SW480 (cell line): Measurements from ENCODE around the gene PRDM16.

Experiments
- DNase-seq: peaks from one replicate; pipeline ENCODE4 v3.0.0-alpha.2; 2016; ENCODE audit warnings: low spot score

The PRDM16 gene

DNA sequence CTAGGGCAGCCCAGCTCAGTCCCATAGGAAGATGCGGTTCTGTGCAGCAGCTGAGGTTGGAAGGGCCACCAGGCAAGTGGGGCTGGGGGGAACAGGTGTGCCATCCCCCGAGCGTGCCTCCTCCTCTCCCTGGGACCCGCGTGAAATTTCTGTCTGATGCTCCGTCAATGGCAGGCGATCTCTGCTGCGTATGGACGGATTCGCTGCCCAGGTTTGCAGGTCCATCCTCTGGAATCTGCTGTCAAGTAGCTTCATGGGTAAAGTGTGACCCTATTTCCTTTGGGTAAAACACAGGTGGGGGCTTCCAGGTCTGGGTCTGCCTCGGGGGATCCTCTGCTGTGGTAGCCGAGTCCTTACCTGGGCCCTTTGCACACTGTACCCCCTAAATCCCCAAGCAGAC lies 270.9 kb downstream of the PRDM16 start:
- DNase-seq, result no peak

DNA sequence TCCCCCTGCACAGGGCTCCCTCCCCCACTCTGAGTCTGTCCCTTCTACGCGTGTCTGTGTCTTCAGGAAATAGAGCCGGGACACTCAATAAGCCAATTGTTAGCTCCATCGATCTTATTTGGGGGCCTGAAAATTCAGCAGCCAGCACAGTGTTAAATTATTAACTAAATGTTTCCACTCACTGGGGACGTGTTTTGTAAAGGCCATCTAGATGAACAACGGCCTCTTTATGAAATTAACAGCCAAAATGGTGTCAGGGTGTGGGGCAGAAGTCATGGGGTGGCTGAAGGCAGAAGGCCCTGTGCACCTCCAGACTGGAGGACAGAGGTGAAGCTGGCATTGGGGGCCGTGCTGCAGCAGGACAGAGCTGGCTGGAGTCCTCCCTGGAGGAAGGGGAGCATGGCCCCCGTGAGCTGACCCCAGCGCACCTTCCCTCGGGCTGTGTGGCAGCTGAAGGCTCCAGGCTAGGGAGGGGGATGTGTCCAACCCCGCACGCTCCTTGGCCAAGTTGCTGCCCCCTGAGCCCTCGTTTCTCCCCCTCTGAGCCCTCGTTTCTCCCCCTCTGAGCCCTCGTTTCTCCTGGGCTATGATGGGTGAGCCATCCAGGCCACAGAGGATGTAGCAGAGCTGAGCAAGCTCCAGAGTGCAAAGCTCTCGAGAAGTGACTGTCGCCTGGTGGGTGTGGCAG lies 271.7 kb downstream of the PRDM16 start:
- DNase-seq, result no peak

DNA sequence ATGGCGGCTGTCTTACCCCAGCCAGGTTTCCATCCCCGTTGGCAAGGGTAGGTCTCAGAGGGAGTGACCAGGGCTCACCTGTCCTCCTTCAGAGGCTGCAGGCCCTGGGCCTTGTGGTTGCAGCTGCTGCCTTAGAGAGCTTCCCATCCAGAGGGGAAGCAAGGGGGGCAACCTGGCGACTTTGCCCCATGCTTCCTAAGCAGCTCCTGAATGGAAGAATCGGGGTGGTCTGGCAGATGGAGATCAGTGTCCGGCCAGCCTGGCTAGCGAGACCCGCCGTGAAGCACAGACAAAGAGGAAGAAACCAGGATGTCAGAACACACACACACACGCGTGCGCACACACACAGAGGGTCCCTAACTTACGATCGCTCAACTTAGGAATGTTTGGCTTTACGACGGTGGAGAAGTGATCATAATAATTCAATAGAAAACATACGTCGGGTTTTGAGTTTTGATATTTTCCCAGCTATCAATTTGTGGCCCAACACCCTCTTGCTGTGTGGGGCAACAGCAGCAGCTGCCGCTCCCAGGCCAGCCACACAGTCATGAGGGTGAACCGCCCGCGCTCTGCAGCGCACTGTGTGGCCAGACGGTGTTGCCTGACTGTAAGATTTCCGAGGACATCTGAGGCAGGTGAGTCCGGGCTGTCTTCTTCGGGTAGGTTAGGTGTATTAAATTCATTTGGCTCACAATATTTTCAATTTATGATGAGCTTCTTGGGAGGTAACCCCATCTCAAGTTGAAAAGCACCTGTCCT lies 272.4 kb downstream of the PRDM16 start:
- DNase-seq, result no peak

DNA sequence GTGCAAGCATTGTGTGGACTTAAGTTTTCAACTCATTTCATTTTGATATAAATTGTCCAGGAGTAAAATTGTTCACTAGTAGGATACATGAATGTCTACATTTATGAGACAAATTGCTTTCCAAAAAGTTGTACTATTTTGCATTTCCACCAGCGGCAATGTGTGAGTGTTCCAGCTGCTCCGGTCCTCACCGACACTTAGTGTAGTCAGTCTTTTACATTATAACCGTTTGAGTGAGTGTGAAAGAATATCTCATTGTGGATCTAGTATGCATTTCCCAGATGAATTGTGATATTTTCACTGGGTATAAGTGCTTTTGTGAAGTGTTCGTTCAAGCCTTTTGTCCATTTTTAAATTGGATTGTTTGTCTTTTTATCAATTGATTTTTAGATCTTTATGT lies 274.0 kb downstream of the PRDM16 start:
- no peak for DNase-seq

DNA sequence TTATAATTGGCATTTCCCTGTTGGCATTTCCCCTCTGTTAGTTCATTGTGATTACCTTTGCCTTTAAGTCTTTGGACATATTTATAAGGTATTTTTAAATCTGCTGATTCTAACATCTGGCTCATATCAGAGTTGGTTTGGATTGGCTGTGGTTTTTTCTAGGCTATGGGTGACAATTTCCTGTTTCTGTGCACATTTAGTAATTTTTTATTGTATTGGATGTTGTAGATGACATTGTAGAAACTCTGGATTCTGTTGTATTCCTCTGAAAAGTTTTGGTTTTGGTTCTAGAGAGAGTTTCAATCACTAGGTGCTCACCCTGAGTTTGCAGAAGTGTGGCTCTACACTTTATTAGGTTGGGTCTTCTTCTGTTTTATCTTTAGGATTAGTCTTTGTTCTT lies 275.4 kb downstream of the PRDM16 start:
- DNase-seq, result no peak

DNA sequence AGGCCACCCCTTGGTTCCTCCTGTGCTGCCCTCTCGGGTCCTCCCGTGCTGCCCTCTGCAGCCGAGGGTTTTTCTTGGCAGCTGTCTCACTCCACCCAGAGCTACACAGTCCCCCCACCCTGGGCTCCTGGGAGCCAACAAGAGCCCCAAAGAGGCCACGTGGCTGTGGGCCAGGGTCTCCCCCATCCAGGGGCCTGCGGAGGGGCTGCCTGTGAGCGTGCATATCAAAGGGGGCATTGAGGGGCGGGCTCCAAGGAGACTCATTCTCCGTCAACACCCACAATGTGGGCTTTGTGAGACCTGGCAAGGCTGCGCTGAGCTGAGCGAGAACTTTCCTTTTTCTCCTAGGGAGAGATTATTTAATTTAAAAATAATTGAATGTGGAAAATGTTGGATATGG lies 276.8 kb downstream of the PRDM16 start:
- no peak for DNase-seq

DNA sequence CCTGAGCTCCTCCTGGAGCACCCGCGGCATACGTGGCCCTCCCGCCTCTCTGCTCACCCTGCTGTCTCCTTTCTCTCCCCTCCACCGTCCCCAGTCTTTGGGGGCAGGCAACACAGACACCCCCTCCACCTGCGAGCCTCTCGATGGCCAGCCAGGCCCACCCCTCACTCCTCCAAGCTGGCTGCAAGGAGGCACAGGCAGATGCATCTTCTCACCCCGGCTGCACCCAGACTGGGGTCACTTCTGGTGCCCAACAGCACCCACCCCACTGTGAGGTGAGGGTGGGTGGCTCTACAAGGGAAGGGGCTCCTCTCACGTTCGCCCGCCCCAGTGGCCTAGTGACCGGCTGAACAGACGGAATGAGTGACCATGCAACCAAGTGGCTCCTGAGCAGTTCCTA lies 277.5 kb downstream of the PRDM16 start:
- DNase-seq, result no peak

DNA sequence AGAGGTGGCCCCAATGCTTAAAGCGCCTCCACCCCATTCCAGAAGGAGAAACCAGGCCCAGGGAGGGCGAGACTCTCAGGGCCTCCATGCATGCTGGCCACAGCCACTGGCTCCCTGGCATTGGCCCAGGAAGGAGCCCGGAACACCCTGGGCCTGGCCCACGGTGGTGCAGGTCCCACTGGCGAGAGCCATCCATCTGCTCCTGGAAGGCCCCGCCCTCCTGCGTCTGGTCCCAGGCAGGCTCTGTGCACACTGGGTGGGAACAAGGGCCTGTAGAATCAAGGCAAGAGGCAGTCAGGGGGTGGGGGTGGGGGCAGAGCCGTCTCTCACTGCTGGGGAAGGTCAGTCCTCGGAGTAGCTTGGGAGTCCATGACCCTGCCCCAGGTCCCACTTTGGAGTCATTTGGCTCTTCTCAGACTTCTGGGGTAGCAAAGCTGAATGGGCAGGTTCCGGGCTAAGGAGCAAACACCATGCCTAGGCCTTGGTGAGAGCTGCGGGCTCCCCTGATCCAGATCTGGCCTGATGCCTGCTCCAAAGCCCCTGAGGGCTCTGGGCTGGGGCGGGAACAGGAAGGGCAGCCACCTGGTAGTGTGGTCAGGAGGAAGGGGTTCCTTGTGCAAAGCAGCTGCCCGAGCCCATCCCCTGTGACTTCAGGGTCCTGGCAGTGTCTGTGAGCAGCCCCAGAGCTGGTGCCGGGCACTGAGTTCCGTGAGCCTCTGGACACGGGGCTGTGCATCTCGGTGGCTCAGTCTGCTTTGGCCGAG lies 278.4 kb downstream of the PRDM16 start:
- DNase-seq, result no peak

DNA sequence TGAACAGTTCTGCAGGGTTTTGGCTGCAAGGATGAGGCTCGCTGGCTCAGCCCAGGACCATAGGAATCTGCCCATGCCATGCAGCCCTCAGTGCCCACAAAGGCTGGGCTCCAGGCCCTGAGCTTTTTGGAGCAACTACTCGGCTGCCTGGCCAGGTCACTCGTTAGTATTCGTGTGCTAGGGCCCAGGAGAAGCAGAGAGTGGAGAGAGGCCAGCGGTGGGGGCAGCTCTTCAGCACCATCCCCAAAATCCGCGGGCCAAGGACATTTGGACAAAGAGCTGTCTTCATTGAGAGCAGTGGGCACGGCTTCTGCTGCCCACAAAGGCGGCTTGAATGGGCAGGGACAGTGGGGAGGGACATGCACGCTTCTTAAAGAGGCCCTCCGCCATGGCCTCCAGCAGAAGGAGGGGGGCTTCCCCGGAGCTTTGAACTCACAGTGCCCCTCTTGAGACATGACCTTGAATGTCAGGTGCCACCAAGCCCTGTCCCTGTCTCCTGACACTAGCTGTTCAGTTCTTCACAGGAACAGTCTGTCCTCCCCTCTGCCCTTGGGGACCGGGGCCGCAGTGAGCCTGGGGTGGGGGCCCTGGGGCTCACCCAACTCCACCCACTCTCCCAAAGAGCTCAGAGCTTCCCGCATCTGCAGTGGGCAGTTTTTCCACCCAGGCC lies 279.3 kb downstream of the PRDM16 start:
- no peak for DNase-seq

DNA sequence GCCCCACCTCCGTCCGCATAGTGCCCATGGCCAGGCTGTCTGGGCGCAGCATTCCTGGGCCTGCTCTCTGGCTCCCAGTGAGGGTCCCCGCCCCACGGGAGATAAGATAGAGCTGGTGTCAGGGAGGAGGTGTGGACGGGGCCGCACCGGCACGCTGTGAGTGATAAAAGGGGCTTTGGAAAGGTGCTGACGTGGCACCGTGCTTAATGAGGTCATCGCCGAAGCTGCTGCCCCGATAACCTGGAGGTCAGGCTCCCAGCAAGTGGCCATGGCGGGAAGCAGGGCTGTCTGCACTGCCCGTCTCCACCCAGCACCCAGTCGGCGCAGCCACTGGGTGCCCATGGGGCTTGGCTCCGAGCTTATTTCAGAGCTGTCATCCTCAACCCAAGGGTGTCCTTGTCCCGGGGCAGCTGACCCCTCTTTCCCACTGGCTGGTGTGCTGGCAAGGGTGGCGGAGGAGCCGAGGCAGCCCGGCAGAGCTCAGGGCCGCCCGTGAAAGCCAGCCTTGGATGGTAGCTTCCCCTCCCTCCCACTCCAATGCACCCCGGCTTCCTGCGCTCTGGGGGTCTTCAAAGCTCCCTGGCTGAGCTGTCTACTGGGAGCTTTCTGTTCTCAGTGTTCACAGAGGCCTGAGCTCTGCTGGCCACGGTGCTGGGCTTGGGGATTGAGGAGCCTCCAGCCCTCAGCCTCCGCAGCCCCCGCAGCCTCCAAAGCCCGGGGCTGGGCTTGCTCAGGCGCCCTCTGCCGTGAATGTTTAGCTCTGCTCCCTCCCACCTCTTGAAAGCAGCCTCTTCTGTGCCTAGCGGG lies 280.4 kb downstream of the PRDM16 start:
- peak; percentile 68 for DNase-seq

DNA sequence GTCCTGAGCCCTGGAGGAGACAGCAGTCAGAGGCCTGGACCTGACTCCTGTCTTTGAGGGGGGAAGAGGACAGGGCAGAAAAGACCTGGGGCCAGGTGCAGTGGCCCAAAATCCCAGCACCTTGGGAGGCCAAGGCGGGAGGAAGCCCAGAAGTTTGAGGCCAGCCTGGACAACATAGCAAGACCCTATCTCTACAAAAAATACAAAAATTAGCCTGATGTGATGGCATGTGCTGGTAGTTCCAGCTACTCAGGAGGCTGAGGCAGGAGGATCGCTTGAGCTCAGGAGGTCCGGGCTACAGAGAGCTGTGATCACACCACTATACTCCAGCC lies 280.9 kb downstream of the PRDM16 start:
- DNase-seq, result no peak

DNA sequence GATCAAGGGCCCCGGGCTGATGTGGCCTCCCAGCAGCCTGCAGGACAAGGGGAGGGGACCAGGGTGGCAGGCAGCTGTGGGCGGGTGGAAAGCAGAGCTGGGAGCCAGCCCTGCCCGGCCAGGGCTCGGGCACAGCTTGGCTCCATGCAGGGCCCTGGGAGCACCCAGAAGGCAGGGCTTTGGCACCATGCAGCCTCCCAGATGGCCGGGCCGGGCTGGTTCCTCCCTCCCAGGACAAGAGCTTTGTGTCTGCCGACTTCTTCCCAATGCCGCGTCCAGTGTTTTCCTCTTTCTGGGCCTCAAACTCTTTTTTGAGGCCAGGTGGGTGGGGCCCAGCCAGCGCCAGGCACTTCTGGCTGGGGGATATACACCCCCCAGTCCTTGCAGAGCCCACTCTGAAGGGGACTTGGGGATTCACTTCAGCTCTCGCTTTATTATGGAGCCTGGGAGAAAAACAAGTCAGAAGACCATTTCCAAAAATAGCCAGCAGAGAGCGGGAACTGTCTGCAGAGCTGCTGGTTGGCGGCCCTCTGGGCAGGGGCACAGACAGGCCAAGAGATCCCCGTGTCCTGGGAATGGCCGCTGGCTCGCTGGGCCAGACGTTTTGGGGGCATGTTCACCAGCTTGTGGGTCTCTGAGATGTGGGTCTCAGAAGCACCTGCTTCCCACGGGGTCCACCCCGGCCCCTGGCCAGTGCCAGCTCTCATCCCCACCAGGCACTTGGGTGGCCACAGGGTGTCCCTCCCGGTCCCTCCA lies 281.7 kb downstream of the PRDM16 start:
- no peak for DNase-seq

DNA sequence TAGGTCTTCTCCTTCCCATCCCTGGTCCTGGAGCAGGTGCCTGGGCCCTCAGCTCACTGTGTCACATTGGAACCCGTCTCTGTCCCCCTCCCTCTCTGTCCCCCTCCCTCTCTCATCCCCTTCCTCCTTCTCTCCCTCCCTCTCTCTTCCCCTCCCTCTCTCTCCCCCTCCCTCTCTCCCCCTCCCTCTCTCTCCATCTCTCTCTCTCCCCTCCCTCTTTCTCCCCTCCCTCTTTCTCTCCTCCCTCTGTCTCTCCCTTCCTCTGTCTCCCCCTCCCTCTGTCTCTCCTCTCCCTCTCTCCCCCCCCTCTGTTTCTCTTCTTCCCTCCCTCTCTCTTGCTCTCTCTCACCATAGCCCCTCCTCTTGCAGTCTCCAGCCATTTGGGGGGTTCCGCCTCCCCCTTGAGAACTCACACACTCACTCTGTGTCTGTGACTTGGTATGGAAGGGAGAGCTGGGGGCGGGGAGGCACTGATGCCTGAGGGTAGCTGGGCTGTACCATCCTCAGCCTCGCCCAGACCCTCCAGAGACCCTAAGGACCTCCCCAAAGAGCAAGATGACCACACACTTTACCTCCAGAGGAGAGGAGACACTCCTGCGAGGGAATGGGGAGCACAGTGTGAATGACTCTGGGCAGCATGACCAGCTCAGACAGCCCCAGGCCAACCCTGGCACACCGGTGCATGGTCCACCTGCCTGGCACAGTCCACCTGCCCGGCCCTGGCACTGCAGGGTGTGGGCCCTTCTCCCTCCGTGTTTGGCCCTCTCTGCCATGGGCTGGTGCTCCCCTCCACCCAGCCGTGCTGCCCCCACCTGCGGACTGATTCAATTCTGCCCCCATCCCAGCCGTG lies 282.7 kb downstream of the PRDM16 start:
- no peak for DNase-seq

DNA sequence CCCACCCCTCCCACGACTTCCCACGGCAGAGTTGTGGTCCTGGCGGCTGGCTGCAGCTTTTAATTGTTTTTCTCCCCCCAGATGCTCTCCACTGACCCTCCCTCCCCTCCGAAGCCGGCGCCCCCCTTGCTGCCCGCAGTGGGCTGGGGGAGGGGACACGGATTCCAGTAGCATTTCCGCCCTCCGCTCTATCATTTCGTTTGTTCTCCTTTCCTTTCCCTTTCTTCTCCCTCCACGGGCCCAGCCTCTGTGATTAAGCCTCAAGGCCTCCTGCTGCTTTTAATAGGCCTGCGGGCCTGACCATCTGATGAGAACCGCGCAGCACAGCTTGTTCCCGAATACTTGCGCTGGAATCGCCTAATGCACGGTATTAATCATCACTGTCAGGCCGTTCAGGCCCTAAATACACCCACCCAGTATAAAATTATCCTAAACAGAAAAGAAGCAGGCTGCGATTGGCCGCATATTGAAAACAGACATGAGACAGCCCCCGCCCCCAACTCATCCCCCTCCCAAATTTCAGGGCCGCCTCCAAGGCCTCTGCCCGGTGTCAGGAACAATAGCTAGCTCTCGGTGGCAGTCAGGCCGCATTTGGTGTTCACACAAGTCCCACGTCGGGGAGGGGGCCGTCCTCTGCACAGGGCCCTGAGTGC lies 283.4 kb downstream of the PRDM16 start:
- peak; percentile 71 for DNase-seq

DNA sequence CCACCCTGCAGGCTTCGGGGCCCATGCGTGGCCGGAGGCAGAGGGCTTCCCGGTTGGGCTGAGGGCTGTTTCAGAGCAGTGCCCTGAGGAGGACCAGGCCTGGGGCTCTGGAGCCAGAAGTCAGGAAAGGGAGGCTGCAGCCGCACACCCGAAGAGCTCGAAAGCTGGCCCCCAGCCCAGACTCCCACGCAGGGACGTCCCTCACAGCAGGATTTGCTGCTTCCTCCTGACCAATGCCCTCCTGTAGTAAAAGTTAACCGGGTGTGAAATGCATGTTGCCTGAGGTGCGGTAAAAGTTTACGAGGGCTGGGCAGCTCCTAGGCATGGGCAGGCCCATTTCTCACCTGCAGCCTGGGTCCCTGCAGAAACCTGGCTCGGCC lies 283.9 kb downstream of the PRDM16 start:
- DNase-seq, result peak; percentile 41

DNA sequence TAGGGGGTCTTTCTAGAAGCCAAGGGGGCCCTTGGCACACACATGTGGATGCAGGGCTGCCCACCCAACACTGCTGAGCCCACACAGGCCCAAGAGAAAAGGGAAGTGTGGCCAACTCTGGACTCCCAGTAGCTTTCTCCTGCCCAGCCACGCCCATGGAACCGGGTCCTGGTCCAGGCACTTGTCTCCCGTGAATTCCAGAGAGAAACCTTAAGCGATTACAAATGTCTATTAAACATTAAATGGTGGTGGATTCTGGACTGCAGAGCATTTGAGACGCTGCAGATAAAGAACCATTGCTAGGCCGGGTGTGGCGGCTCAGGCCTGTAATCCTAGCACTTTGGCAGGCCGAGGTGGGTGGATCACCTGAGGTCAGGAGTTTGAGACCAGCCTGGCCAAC lies 284.9 kb downstream of the PRDM16 start:
- no peak for DNase-seq

DNA sequence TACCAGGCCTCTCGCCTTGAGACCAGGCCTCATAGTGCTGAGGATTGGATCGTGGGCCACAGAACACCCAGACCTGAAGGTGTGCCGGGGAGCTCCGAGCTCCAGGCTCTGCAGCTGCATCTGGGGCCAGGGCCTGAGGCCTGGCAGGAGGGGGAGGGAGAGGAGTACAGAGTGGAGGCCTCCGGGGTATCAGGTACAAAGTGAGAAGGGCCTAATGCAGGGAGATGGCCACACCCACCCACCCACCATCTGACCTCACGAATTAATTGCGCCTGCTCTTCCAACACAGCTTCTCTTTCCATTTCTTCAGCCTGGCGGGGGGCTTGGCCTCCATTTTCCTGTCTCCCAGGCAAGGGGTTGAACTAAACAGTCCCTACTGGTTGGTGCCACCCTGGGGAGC lies 286.1 kb downstream of the PRDM16 start:
- peak; percentile 58 for DNase-seq

DNA sequence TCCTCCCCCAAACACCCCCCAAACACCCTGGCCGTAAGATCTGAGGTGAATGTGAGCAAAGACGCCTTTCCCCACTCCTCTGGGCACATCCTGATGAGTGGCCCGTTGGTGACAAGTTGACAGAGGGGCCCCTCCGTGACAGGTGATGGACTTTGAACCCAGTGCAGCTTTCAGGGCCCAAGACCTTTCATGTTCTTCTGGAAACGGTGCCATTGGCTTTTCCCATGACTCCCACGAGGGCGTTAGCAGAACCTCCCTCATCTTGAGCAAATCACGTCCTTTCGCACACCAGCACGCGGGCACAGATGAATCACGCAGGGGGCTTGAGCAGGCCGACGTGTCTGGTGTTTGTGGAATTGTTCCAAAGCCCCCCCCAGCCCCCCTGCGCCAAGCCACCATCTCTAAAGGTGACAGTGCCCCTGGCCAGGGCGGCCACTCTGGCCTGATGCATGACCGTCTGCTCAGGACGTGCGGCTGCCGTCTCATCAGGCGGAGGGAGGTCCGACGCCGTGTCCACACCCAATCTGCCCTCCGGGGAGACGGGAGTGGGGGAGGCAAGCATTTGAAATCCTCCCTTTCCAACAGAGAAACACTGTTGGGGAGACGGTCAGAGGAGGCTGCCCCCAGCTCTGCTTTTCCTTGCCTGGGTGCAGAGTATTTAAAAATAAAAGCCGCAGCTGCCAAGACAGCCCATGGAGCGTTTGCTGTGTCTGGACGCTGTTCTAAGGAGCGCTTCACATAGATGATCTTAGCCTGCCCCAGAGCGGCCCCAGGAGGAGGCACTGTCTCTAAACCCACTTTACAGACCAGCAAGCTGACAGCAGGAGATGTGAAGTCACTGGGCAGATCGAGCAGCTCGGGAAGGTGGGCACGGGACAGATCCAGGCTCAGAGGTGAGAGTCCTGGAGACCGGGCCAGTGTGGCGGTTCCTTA lies 287.2 kb downstream of the PRDM16 start:
- peak; percentile 52 for DNase-seq
